Esophagus squamous epithelium (tissue), 5 donors: Measurements from ENCODE around the gene CPNE7. TPM values are rescaled to one million over a fixed set of nuclear protein-coding genes. Genes with fewer than 3 reads are reported as not detected.

Source experiments
- DNase-seq: peaks from one replicate; lab custom pipeline; 2025; lab: John Stamatoyannopoulos, UW
- H3K27ac ChIP-seq, 4 donors: fragments of 200-600 bp; sonication (generic); one replicate each; pipeline ENCODE4 v1.5.1; 2016 to 2019; ENCODE audit warnings: mild to moderate bottlenecking in 1 of 4
- H3K27me3 ChIP-seq, 4 donors: fragments of 200-600 bp; sonication (generic); 1 replicate in 3 of 4; 2 replicates in 1 of 4; pipeline versions ENCODE4 v1.5.1 to v1.6.0; 2017 to 2021; ENCODE audit warnings: antibody characterized with exemption in 1 of 4
- H3K36me3 ChIP-seq, 3 donors: fragments of 200-600 bp; sonication (generic); one replicate each; pipeline ENCODE4 v1.5.1; 2016 to 2019
- H3K4me1 ChIP-seq, 3 donors: fragments of 200-600 bp; sonication (generic); one replicate each; pipeline ENCODE4 v1.5.1; 2017 to 2019
- H3K4me3 ChIP-seq, 4 donors: fragments of 200-600 bp; sonication (generic); 1 replicate in 3 of 4; 2 replicates in 1 of 4; pipeline ENCODE4 v1.5.1; 2016 to 2019; ENCODE audit warnings: mild to moderate bottlenecking in 2 of 4, moderate library complexity in 1 of 4
- H3K9me3 ChIP-seq, 3 donors: fragments of 200-600 bp; sonication (generic); one replicate each; pipeline ENCODE4 v1.5.1; 2016 to 2019
- POLR2A ChIP-seq, 4 donors: fragments of 450-650 bp; IDR thresholded peaks; one replicate each; pipeline ENCODE4 v1.6.1; 2017; ENCODE audit warnings: antibody characterized with exemption in 4 of 4, mild to moderate bottlenecking in 4 of 4, moderate library complexity in 3 of 4
- WGBS, 2 donors: methylation state at CpG; one replicate each; pipeline ENCODE4 v1.1.5; 2018; 5-methylcytosine and 5-hydroxymethylcytosine counted together
- intact Hi-C: fragments of 100-400 bp; cut with DNase I; formaldehyde crosslinking; loops from one replicate; pipeline ENCODE4 v1.15.0; 2022
- total RNA-seq, 4 donors: library from RNA; depleted of rRNA; stranded (reverse); fragments of >200 nt; gene quantifications; one replicate each; pipeline ENCODE4 v1.1.0, GENCODE V29; 2016
- TF ChIP-seq, protein P1 (sequence below), 6 experiments: fragments of 450-650 bp in 4 of 6; fragments of 200-600 bp in 2 of 6; sonication (generic) in 2 of 6; IDR thresholded peaks; one replicate each; pipeline ENCODE4 v1.5.1; 2016 to 2019; ENCODE audit warnings: antibody characterized with exemption in 6 of 6, mild to moderate bottlenecking in 4 of 6, moderate library complexity in 4 of 6
- donor health status: DM: yes; HTN: yes; CAD: no.

The CPNE7 gene
- total RNA-seq, 4 donors from 2014 or later: 0.45 to 2.9 (median 2.1) TPM

DNA sequence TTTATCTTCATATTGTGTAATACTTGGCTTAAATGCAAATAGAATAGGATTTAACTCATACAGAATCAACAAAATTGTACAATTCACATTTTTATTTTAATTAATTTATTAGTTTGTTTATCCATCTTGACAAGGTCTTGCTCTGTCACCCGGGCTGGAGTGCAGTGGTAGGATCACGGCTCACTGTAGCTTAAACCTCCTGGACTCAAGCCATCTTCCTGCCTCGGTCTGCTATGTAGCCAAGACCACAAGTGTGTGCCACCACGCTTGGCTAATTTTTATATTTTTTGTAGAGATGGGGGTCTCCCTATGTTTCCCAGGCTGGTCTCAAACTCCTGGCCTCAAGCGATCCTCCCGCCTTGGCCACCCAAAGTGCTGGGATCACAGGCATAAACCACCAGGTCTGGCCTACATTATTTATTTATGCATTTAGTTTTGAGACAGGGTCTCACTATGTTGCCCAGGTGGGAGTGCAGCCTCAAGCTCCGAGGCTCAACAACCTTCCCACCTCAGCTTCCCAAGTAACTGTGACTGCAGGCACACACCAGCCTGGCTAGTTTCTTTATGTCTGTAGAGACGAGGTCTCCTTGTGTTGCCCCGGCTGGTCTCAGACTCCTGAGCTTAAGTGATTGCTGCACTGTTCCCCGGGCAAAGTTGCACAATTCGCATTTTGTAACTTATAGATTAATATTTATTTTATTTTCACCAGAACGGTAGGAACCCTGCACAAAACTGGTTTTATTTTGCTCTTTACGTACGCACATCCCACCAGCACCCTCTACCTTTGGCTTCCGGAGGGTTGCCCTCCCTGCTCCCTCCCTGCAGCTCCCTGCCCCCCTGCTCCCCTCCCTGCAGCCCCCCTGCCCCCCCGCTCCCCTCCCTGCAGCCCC, 42.8 kb downstream of the CPNE7 start:
- TF ChIP-seq, protein P1, sequence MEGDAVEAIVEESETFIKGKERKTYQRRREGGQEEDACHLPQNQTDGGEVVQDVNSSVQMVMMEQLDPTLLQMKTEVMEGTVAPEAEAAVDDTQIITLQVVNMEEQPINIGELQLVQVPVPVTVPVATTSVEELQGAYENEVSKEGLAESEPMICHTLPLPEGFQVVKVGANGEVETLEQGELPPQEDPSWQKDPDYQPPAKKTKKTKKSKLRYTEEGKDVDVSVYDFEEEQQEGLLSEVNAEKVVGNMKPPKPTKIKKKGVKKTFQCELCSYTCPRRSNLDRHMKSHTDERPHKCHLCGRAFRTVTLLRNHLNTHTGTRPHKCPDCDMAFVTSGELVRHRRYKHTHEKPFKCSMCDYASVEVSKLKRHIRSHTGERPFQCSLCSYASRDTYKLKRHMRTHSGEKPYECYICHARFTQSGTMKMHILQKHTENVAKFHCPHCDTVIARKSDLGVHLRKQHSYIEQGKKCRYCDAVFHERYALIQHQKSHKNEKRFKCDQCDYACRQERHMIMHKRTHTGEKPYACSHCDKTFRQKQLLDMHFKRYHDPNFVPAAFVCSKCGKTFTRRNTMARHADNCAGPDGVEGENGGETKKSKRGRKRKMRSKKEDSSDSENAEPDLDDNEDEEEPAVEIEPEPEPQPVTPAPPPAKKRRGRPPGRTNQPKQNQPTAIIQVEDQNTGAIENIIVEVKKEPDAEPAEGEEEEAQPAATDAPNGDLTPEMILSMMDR (IDR thresholded peaks at IDR 0.05): no peak
- no peak for TF ChIP-seq POLR2A (IDR thresholded peaks at IDR 0.05)
- Histone ChIP-seq H3K36me3 (no peaks in the 10 kb centered on the region), H3K9me3 (no peaks in the 10 kb centered on the region), H3K27me3 (peaks cover 0 to 60% (median 0%) of the 10 kb centered on the region in 4 donors), H3K4me1 (peaks cover 0 to 17% (median 2%) of the 10 kb centered on the region in 3 donors), H3K4me3 (no peak overlapping the region), H3K27ac (no peak overlapping the region)
- 40 to 46% methylated on average over 15 to 16 of the region's 16 CpGs for WGBS, 2 donors
- intact Hi-C loops: no loop called here
- DNase-seq: no peak

DNA sequence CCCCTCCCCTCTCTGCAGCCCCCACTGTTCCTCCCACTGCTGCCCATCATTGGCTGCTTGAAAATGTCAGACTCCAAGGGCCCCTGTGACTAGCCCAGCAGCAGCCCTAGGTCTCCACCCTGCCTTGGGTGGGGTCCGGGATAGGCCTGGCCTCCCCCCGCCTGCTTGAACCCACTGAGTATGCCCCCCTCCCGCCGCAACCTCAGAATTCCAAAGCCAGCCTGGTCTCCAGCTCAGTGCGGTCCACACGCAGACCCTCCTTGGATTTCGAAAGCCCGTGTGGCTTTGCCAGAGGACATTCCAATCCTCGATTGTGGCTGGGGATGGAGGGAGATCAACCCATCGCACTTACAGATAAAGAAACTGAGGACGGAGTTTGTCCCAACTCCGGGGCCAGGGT, 44.3 kb downstream of the CPNE7 start:
- H3K9me3 ChIP-seq: no peaks in the 10 kb centered on the region
- H3K4me3 ChIP-seq: no peak overlapping the region
- no peaks in the 10 kb centered on the region for H3K36me3 ChIP-seq
- 59 to 77% methylated on average over 2 to 3 of the region's 12 CpGs for WGBS, 2 donors
- intact Hi-C loops: loop anchor here (10.0 kb wide), 1 partner anchor 605 kb away; no protein-coding TSS in a partner anchor
- no peak overlapping the region for H3K27ac ChIP-seq
- DNase-seq: no peak
- TF ChIP-seq POLR2A (IDR thresholded peaks at IDR 0.05): no peak
- TF ChIP-seq, protein P1 (IDR thresholded peaks at IDR 0.05): no peak
- H3K4me1 ChIP-seq: peaks cover 0 to 27% (median 5%) of the 10 kb centered on the region in 3 donors
- H3K27me3 ChIP-seq: peaks cover 0 to 62% (median 0%) of the 10 kb centered on the region in 4 donors

DNA sequence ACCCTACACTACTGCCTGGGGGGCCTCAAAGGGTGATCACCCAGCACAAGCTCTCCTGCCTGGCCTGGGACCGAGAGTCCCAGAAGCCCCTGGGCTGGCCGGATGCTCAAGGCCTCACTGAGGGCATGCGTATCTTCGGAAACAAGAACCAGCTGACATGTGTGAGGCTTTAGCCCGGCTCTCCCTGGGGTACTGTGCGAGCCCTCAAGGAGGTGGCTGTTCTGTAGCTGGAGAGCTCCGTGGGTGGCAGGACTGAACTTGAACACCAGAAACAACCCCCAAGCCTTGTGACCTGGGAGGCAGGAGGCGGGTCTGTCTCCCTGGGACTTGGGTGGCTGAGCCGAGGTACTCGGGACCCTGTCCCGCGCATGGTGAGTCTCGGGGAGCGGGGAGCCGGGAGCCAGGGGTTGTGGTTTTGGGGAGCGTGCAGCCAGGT, 44.9 kb downstream of the CPNE7 start:
- Histone ChIP-seq H3K9me3 (no peaks in the 10 kb centered on the region), H3K36me3 (no peaks in the 10 kb centered on the region), H3K27me3 (peaks cover 0 to 62% (median 0%) of the 10 kb centered on the region in 4 donors), H3K4me1 (peaks cover 0 to 27% (median 5%) of the 10 kb centered on the region in 3 donors), H3K27ac (no peak overlapping the region), H3K4me3 (no peak overlapping the region)
- no peak for DNase-seq
- TF ChIP-seq, protein P1 (IDR thresholded peaks at IDR 0.05): no peak
- no peak for TF ChIP-seq POLR2A (IDR thresholded peaks at IDR 0.05)
- 60 to 81% methylated on average over 1 to 11 of the region's 16 CpGs for WGBS, 2 donors
- intact Hi-C loops: loop anchor here (10.0 kb wide), 1 partner anchor 606 kb away; no protein-coding TSS in a partner anchor

DNA sequence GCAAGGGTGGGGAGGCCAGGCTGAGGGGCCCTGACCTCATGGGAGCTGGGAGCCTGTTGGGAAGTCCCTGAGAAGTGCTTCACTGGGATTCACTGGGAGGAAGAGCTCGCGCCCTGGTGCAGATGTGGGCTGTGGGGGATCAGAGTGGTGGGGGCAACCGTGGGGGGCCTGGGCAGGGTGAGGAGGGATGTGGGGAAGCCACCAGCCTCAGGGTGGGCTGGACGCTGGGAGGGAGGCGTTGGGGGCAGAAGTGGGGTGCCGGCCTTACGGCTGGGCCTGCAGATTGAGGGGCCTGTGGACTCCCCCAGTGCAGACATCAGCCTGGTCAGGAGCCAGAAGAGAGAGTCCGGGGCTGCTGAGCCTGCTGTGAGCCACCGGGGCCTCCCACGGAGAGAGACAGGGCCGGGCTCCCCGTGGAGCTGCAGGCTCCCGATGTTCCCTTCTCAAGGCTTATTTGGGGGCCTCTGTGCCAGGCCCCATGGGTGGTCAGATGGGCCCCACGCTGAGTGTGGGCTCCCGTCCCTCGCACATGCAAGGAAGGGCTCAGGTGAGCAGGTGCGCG, 45.7 kb downstream of the CPNE7 start:
- no peak overlapping the region for H3K4me3 ChIP-seq
- H3K27ac ChIP-seq: no peak overlapping the region
- H3K36me3 ChIP-seq: no peaks in the 10 kb centered on the region
- TF ChIP-seq, protein P1 (IDR thresholded peaks at IDR 0.05): no peak
- TF ChIP-seq POLR2A (IDR thresholded peaks at IDR 0.05): no peak
- intact Hi-C loops: loop anchor here (10.0 kb wide), 1 partner anchor 606 kb away; no protein-coding TSS in a partner anchor
- DNase-seq: no peak
- 82% methylated on average over 13 of the region's 18 CpGs; no CpG with 5 or more reads in 1 of the 2 donors for WGBS, 2 donors
- no peaks in the 10 kb centered on the region for H3K9me3 ChIP-seq
- peaks cover 0 to 66% (median 0%) of the 10 kb centered on the region in 4 donors for H3K27me3 ChIP-seq
- peaks cover 0 to 27% (median 5%) of the 10 kb centered on the region in 3 donors for H3K4me1 ChIP-seq
